Keratinocyte (primary cell): ENCODE results near the gene MSGN1. TPM values are rescaled to one million over a fixed set of nuclear protein-coding genes. Genes with fewer than 3 reads are reported as not detected.

ENCODE experiments used
- DNase-seq: peaks from one replicate; pipeline ENCODE4 v3.0.0-alpha.2; 2011; ENCODE audit warnings: low read depth, missing footprints, low spot score
- FAIRE-seq: peaks from 2 replicates; lab custom pipeline; 2011; peaks lifted over from hg19 to GRCh38; lab: Jason Lieb, UNC
- H2AFZ ChIP-seq: 2 replicates; pipeline ENCODE4 v1.6.0; 2012; ENCODE audit warnings: low read length, control low read depth, inconsistent platforms; ENCODE audit not compliant: control insufficient read depth
- H3K27ac ChIP-seq: 2 replicates; pipeline ENCODE4 v1.5.1; 2011; ENCODE audit warnings: low read length; ENCODE audit not compliant: control insufficient read depth, insufficient read depth
- H3K27me3 ChIP-seq: 3 replicates; pipeline ENCODE4 v1.6.0; 2011; ENCODE audit warnings: low read length; ENCODE audit not compliant: control insufficient read depth, insufficient read depth; ENCODE audit errors: extremely low read depth
- H3K36me3 ChIP-seq, 2 experiments: 2 replicates in 1 of 2; 3 replicates in 1 of 2; pipeline ENCODE4 v1.5.1; 2011; ENCODE audit warnings: low read length in 2 of 2, mild to moderate bottlenecking in 1 of 2; ENCODE audit not compliant: control insufficient read depth in 2 of 2, insufficient read depth in 2 of 2; ENCODE audit errors: extremely low read depth in 1 of 2
- H3K4me1 ChIP-seq: 3 replicates; pipeline ENCODE4 v1.5.1; 2011; ENCODE audit warnings: low read length; ENCODE audit not compliant: control insufficient read depth, insufficient read depth; ENCODE audit errors: extremely low read depth
- H3K4me2 ChIP-seq: 3 replicates; pipeline ENCODE4 v1.6.0; 2011; ENCODE audit warnings: low read depth, low read length; ENCODE audit not compliant: control insufficient read depth, insufficient read depth; ENCODE audit errors: extremely low read depth
- H3K4me3 ChIP-seq, 3 experiments: fragments of 200-600 bp in 1 of 3; sonication (generic) in 1 of 3; 2 replicates in 2 of 3; 3 replicates in 1 of 3; pipeline ENCODE4 v1.5.1; 2011 to 2016; ENCODE audit warnings: low read length in 3 of 3, mild to moderate bottlenecking in 3 of 3, control low read depth in 2 of 3, inconsistent platforms in 1 of 3, low read depth in 1 of 3, mixed read lengths in 1 of 3, mixed run types in 1 of 3, moderate library complexity in 1 of 3; ENCODE audit not compliant: control insufficient read depth in 2 of 3, insufficient read depth in 2 of 3; ENCODE audit errors: extremely low read depth in 1 of 3
- H3K79me2 ChIP-seq: 2 replicates; pipeline ENCODE4 v1.6.0; 2012; ENCODE audit warnings: low read length; ENCODE audit not compliant: control insufficient read depth, insufficient read depth
- H3K9ac ChIP-seq: 3 replicates; pipeline ENCODE4 v1.6.0; 2011; ENCODE audit warnings: low read length; ENCODE audit not compliant: control insufficient read depth, insufficient read depth; ENCODE audit errors: extremely low read depth
- H3K9me1 ChIP-seq: 3 replicates; pipeline ENCODE4 v1.6.0; 2011; ENCODE audit warnings: low read length; ENCODE audit not compliant: control insufficient read depth, insufficient read depth; ENCODE audit errors: extremely low read depth
- H3K9me3 ChIP-seq: 2 replicates; pipeline ENCODE4 v1.5.1; 2012; ENCODE audit warnings: low read depth, low read length; ENCODE audit not compliant: control insufficient read depth
- H4K20me1 ChIP-seq: 3 replicates; pipeline ENCODE4 v1.6.0; 2011; ENCODE audit warnings: low read length; ENCODE audit not compliant: control insufficient read depth, insufficient read depth; ENCODE audit errors: extremely low read depth
- EZH2 ChIP-seq: IDR thresholded peaks from one replicate; pipeline ENCODE4 v1.6.1; 2012; ENCODE audit warnings: inconsistent platforms, mild to moderate bottlenecking, low read length, moderate library complexity
- dilution Hi-C: fragments of 300-500 bp; cut with MboI; formaldehyde crosslinking; loops from one replicate; pipeline ENCODE4 v1.7.0; 2020; ENCODE audit warnings: low sequenced_read_pairs; ENCODE audit not compliant: extremely low pct_ligation_motif_present
- polyA plus RNA-seq, 5 experiments: library from polyadenylated mRNA; depleted of rRNA in 3 of 5; stranded (reverse) in 3 of 5; stranded (forward) in 1 of 5; unstranded in 1 of 5; fragments of >200 nt; gene quantifications; 1 replicate in 1 of 5; 2 replicates in 3 of 5; 3 replicates in 1 of 5; pipeline versions ENCODE4 v1.2.1 to v1.2.3, GENCODE V29; 2011 to 2012; ENCODE audit warnings: missing spikeins in 2 of 5, low read depth in 1 of 5, low replicate concordance in 1 of 5
- TF ChIP-seq, protein P1 (sequence below), 3 experiments: IDR thresholded peaks in 1 of 3; conservative IDR thresholded peaks in 1 of 3; optimal IDR thresholded peaks in 1 of 3; 2 replicates in 2 of 3; 3 replicates in 1 of 3; pipeline versions ENCODE3 to v1.5.1; 2011; ENCODE audit warnings: low read length in 3 of 3, mild to moderate bottlenecking in 3 of 3, moderate library complexity in 2 of 3, control low read depth in 1 of 3, inconsistent platforms in 1 of 3; ENCODE audit not compliant: insufficient read depth in 2 of 3; ENCODE audit errors: extremely low read depth in 1 of 3

The MSGN1 gene
- polyA plus RNA-seq, 1 donor (not counting 4 experiments of a cell fraction or from before 2014, with no cell fraction given) = 0.22 TPM

DNA sequence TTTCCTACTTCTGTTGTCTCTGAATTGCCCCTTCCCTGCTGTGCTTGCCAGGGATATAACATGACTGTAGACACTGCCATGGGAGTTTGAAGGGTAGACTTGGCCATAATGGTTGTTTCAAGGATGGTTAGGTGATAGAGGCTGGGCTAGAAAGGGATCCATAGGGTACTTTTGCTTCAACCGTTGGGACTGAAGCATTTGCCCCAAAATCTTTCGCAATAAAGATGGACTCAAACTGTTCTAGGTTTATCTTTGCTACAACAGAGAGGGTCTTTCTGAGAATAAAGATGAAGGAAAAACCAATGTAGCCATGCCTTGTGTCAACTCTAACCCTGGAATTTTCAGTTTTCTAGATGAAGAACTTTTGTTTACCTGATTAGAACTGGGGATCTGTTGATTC, 27.2 kb downstream of the MSGN1 start:
- FAIRE-seq = no peak
- Histone ChIP-seq H3K9ac (no peak overlapping the region), H3K9me1 (no peaks in the 10 kb centered on the region), H2AFZ (no peak overlapping the region), H3K27ac (no peak overlapping the region), H3K4me2 (no peak overlapping the region), H3K79me2 (no peaks in the 10 kb centered on the region), H3K27me3 (no peaks in the 10 kb centered on the region), H3K4me1 (no peaks in the 10 kb centered on the region), H3K9me3 (no peaks in the 10 kb centered on the region), H3K36me3 (no peaks in the 10 kb centered on the region), H3K4me3 (no peak overlapping the region), H4K20me1 (no peaks in the 10 kb centered on the region)
- dilution Hi-C loops = no loop called here
- no peak for DNase-seq
- TF ChIP-seq EZH2 = no peak
- TF ChIP-seq, protein P1, sequence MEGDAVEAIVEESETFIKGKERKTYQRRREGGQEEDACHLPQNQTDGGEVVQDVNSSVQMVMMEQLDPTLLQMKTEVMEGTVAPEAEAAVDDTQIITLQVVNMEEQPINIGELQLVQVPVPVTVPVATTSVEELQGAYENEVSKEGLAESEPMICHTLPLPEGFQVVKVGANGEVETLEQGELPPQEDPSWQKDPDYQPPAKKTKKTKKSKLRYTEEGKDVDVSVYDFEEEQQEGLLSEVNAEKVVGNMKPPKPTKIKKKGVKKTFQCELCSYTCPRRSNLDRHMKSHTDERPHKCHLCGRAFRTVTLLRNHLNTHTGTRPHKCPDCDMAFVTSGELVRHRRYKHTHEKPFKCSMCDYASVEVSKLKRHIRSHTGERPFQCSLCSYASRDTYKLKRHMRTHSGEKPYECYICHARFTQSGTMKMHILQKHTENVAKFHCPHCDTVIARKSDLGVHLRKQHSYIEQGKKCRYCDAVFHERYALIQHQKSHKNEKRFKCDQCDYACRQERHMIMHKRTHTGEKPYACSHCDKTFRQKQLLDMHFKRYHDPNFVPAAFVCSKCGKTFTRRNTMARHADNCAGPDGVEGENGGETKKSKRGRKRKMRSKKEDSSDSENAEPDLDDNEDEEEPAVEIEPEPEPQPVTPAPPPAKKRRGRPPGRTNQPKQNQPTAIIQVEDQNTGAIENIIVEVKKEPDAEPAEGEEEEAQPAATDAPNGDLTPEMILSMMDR (optimal IDR thresholded peaks at IDR 0.05 in 1 of 3, IDR thresholded peaks at IDR 0.05 in 1 of 3, conservative IDR thresholded peaks at IDR 0.05 in 1 of 3; ENCODE audit: extremely low read depth in 1 of 3, insufficient read depth in 2 of 3, low read length in 3 of 3) = no peak

DNA sequence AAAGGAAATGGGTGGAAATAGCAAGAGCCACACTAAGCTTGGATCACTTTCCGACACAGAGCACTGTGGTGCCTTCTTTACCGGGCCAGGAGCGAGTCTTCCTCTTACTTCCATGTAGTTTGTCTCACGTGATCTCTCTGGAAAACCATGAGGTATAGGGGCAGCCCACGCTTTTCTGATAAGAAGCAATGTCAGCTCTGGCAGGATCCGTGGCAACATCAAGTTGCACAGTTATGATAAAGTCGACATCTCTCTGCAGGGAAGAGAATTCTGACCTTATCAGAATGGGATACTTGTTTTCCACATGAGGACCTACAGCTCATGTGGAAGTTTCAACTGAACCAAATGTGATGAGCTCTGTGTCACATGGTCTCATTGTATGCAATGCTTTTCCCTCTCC, 29.5 kb downstream of the MSGN1 start:
- Histone ChIP-seq H3K9me3 (no peaks in the 10 kb centered on the region), H2AFZ (no peak overlapping the region), H3K9ac (no peak overlapping the region), H3K79me2 (no peaks in the 10 kb centered on the region), H3K4me2 (no peak overlapping the region), H3K27ac (no peak overlapping the region), H3K36me3 (no peaks in the 10 kb centered on the region), H3K27me3 (no peaks in the 10 kb centered on the region), H4K20me1 (no peaks in the 10 kb centered on the region), H3K4me1 (no peaks in the 10 kb centered on the region), H3K4me3 (no peak overlapping the region), H3K9me1 (no peaks in the 10 kb centered on the region)
- DNase-seq (no peak), FAIRE-seq (no peak)
- dilution Hi-C loops = no loop called here
- no peak for TF ChIP-seq EZH2
- TF ChIP-seq, protein P1 (optimal IDR thresholded peaks at IDR 0.05 in 1 of 3, IDR thresholded peaks at IDR 0.05 in 1 of 3, conservative IDR thresholded peaks at IDR 0.05 in 1 of 3; ENCODE audit: extremely low read depth in 1 of 3, insufficient read depth in 2 of 3, low read length in 3 of 3) = no peak
